Trophoblast cell (in vitro differentiated cells and primary cell): ENCODE measurements around the gene ELK3.

Experiments
- DNase-seq, 2 donors: peaks; one replicate each; pipeline ENCODE4 v3.0.0-alpha.2; 2016
- H2AFZ ChIP-seq: 2 replicates; pipeline ENCODE4 v1.6.1; 2013; ENCODE audit warnings: low read length, moderate library complexity, mild to moderate bottlenecking; ENCODE audit not compliant: insufficient read depth, poor library complexity
- H2AK5ac ChIP-seq: 2 replicates; pipeline ENCODE4 v1.6.1; 2013; ENCODE audit warnings: mild to moderate bottlenecking, low read length
- H2BK120ac ChIP-seq: 2 replicates; pipeline ENCODE4 v1.6.1; 2013; ENCODE audit warnings: low read length, mild to moderate bottlenecking, moderate library complexity; ENCODE audit not compliant: insufficient read depth, poor library complexity
- H2BK12ac ChIP-seq: 2 replicates; pipeline ENCODE4 v1.6.1; 2013; ENCODE audit warnings: mild to moderate bottlenecking, low read length, moderate library complexity
- H2BK5ac ChIP-seq: 2 replicates; pipeline ENCODE4 v1.6.1; 2013; ENCODE audit warnings: low read length, low read depth, moderate library complexity, mild to moderate bottlenecking; ENCODE audit not compliant: poor library complexity
- H3K14ac ChIP-seq: 2 replicates; pipeline ENCODE4 v1.6.1; 2013; ENCODE audit warnings: mild to moderate bottlenecking, low read length
- H3K18ac ChIP-seq: 2 replicates; pipeline ENCODE4 v1.6.1; 2013; ENCODE audit warnings: mild to moderate bottlenecking, low read length
- H3K23ac ChIP-seq: 2 replicates; pipeline ENCODE4 v1.6.1; 2013; ENCODE audit warnings: low read length
- H3K27ac ChIP-seq: 2 replicates; pipeline ENCODE4 v1.5.1; 2013; ENCODE audit warnings: low read depth, mild to moderate bottlenecking, inconsistent platforms, low read length, moderate library complexity
- H3K27me3 ChIP-seq: 2 replicates; pipeline ENCODE4 v1.6.1; 2013; ENCODE audit warnings: inconsistent platforms, mild to moderate bottlenecking, low read length, moderate library complexity; ENCODE audit not compliant: insufficient read depth
- H3K36me3 ChIP-seq, 2 experiments: 1 replicate in 1 of 2; 2 replicates in 1 of 2; pipeline ENCODE4 v1.6.1; 2013; ENCODE audit warnings: low read length in 2 of 2, mild to moderate bottlenecking in 2 of 2, moderate library complexity in 1 of 2; ENCODE audit not compliant: insufficient read depth in 2 of 2, control insufficient read depth in 1 of 2
- H3K4ac ChIP-seq: 2 replicates; pipeline ENCODE4 v1.6.1; 2013; ENCODE audit warnings: low read depth, mild to moderate bottlenecking, low read length, moderate library complexity
- H3K4me1 ChIP-seq, 2 experiments: 1 replicate in 1 of 2; 2 replicates in 1 of 2; pipeline ENCODE4 v1.6.1; 2013; ENCODE audit warnings: low read length in 2 of 2, mild to moderate bottlenecking in 2 of 2, moderate library complexity in 1 of 2; ENCODE audit not compliant: insufficient read depth in 2 of 2, control insufficient read depth in 1 of 2
- H3K4me2 ChIP-seq: 2 replicates; pipeline ENCODE4 v1.6.1; 2013; ENCODE audit warnings: inconsistent platforms, mild to moderate bottlenecking, low read length, moderate library complexity
- H3K4me3 ChIP-seq: 2 replicates; pipeline ENCODE4 v1.5.1; 2013; ENCODE audit warnings: mild to moderate bottlenecking, low read depth, low read length, inconsistent platforms
- H3K79me1 ChIP-seq: one replicate; pipeline ENCODE4 v1.6.1; 2013; ENCODE audit warnings: low read length
- H3K79me2 ChIP-seq: 2 replicates; pipeline ENCODE4 v1.6.1; 2013; ENCODE audit warnings: low read length, mild to moderate bottlenecking; ENCODE audit not compliant: control insufficient read depth, insufficient read depth, poor library complexity
- H3K9ac ChIP-seq: 2 replicates; pipeline ENCODE4 v1.6.1; 2013; ENCODE audit warnings: mild to moderate bottlenecking, low read length
- H3K9me3 ChIP-seq: 2 replicates; pipeline ENCODE4 v1.6.1; 2013; ENCODE audit warnings: low read depth, mild to moderate bottlenecking, control low read depth, inconsistent platforms, low read length; ENCODE audit not compliant: insufficient read depth
- H4K12ac ChIP-seq: 2 replicates; pipeline ENCODE4 v1.6.1; 2013; ENCODE audit warnings: low read depth, mild to moderate bottlenecking, low read length, moderate library complexity
- H4K8ac ChIP-seq: 2 replicates; pipeline ENCODE4 v1.6.1; 2013; ENCODE audit warnings: low read depth, mild to moderate bottlenecking, low read length, moderate library complexity
- H4K91ac ChIP-seq: one replicate; pipeline ENCODE4 v1.6.1; 2013; ENCODE audit warnings: low read depth, mild to moderate bottlenecking, low read length, moderate library complexity
- WGBS: extraction: QIAGEN DNeasy Blood & Tissue Kit; methylation state at CpG from one replicate; pipeline ENCODE4 v1.1.7; 2013; ENCODE audit warnings: missing lambda C conversion rate; ENCODE audit not compliant: insufficient read length, insufficient coverage; ENCODE audit errors: extremely low coverage; 5-methylcytosine and 5-hydroxymethylcytosine counted together

The ELK3 gene

GRCh38 chr12:96157427-96157826 is 36.7 kb upstream of the ELK3 start:
- Histone ChIP-seq H3K4me2 (no peak overlapping the region), H3K9ac (no peak overlapping the region), H3K4ac (no peak overlapping the region), H3K4me3 (no peak overlapping the region), H3K9me3 (no peaks in the 10 kb centered on the region), H4K8ac (no peak overlapping the region), H3K27ac (no peak overlapping the region), H3K79me2 (no peaks in the 10 kb centered on the region), H3K36me3 (no peaks in the 10 kb centered on the region), H2AFZ (no peak overlapping the region), H4K91ac (no peak overlapping the region), H3K4me1 (no peaks in the 10 kb centered on the region), H3K27me3 (no peaks in the 10 kb centered on the region), H2BK120ac (no peak overlapping the region), H2BK5ac (no peak overlapping the region), H2AK5ac (no peak overlapping the region), H3K18ac (no peak overlapping the region), H4K12ac (no peak overlapping the region), H3K14ac (no peak overlapping the region), H3K79me1 (no peaks in the 10 kb centered on the region), H3K23ac (no peak overlapping the region), H2BK12ac (no peak overlapping the region)
- DNase-seq: peak; percentile 5 to 52
- no CpG with 5 or more reads among the region's 3 CpGs for WGBS

- H3K4me3 ChIP-seq: no peak overlapping the region
- WGBS: no CpG with 5 or more reads among the region's 14 CpGs
- no peak overlapping the region for H3K23ac ChIP-seq
- peaks cover 5% of the 10 kb centered on the region for H3K9me3 ChIP-seq
- no peak overlapping the region for H2BK5ac ChIP-seq
- no peak overlapping the region for H2AFZ ChIP-seq
- H4K12ac ChIP-seq: no peak overlapping the region
- DNase-seq: no peak
- H3K79me1 ChIP-seq: no peaks in the 10 kb centered on the region
- no peak overlapping the region for H3K9ac ChIP-seq
- H2BK12ac ChIP-seq: no peak overlapping the region
- H3K4me1 ChIP-seq: peaks cover 6 to 9% of the 10 kb centered on the region in 2 experiments
- no peaks in the 10 kb centered on the region for H3K27me3 ChIP-seq
- H3K14ac ChIP-seq: peak overlapping the region; percentile 14
- H3K18ac ChIP-seq: no peak overlapping the region
- no peak overlapping the region for H3K4me2 ChIP-seq
- no peak overlapping the region for H4K8ac ChIP-seq
- no peaks in the 10 kb centered on the region for H3K36me3 ChIP-seq
- no peak overlapping the region for H3K4ac ChIP-seq
- no peak overlapping the region for H2BK120ac ChIP-seq
- no peaks in the 10 kb centered on the region for H3K79me2 ChIP-seq
- no peak overlapping the region for H4K91ac ChIP-seq
- no peak overlapping the region for H3K27ac ChIP-seq
- H2AK5ac ChIP-seq: no peak overlapping the region
Measured at GRCh38 chr12:96164951-96165811, 29.0 kb upstream of the ELK3 start.

GRCh38 chr12:96166765-96167164 is 27.4 kb upstream of the ELK3 start:
- Histone ChIP-seq H3K27ac (no peak overlapping the region), H3K4me3 (no peak overlapping the region), H3K27me3 (no peaks in the 10 kb centered on the region), H2BK120ac (no peak overlapping the region), H2BK5ac (no peak overlapping the region), H3K9me3 (peaks cover 5% of the 10 kb centered on the region), H3K79me1 (no peaks in the 10 kb centered on the region), H3K9ac (no peak overlapping the region), H2AK5ac (no peak overlapping the region), H4K12ac (no peak overlapping the region), H3K14ac (no peak overlapping the region), H2BK12ac (no peak overlapping the region), H4K91ac (no peak overlapping the region), H3K4me2 (no peak overlapping the region), H3K4ac (no peak overlapping the region), H3K36me3 (no peaks in the 10 kb centered on the region), H3K79me2 (no peaks in the 10 kb centered on the region), H2AFZ (no peak overlapping the region), H4K8ac (no peak overlapping the region), H3K23ac (no peak overlapping the region), H3K18ac (no peak overlapping the region), H3K4me1 (peaks cover 6 to 9% of the 10 kb centered on the region in 2 experiments)
- no CpG with 5 or more reads among the region's 2 CpGs for WGBS
- no peak for DNase-seq

GRCh38 chr12:96167492-96167891 is 26.7 kb upstream of the ELK3 start:
- Histone ChIP-seq H3K27ac (no peak overlapping the region), H3K23ac (no peak overlapping the region), H3K9me3 (peaks cover 5% of the 10 kb centered on the region), H3K14ac (no peak overlapping the region), H3K18ac (no peak overlapping the region), H4K12ac (no peak overlapping the region), H2BK120ac (no peak overlapping the region), H3K4me3 (no peak overlapping the region), H3K4me2 (no peak overlapping the region), H3K79me2 (no peaks in the 10 kb centered on the region), H4K91ac (no peak overlapping the region), H2AK5ac (no peak overlapping the region), H2BK12ac (no peak overlapping the region), H3K36me3 (no peaks in the 10 kb centered on the region), H2BK5ac (no peak overlapping the region), H3K4me1 (peaks cover 6 to 9% of the 10 kb centered on the region in 2 experiments), H3K27me3 (no peaks in the 10 kb centered on the region), H3K79me1 (no peaks in the 10 kb centered on the region), H3K4ac (no peak overlapping the region), H3K9ac (no peak overlapping the region), H4K8ac (no peak overlapping the region), H2AFZ (no peak overlapping the region)
- WGBS: no CpG with 5 or more reads among the region's 1 CpG
- no peak for DNase-seq
